GM18907 (cell line): Measurements from ENCODE around the gene PPP1R14C.
"Not testable (repeated sequence)": the region's sequence is repeated elsewhere in the genome, so short reads cannot be mapped to it uniquely, and the experiment has no call there.

Source experiments
- ATAC-seq: cut with Tn5 transposase; IDR thresholded peaks from one replicate; pipeline ENCODE4 v1.9.1; 2021; ENCODE audit warnings: mild to moderate bottlenecking, moderate library complexity; ENCODE audit not compliant: unreplicated experiment

PPP1R14C gene

GRCh38 chr6:150187433-150187832, 44.6 kb downstream of the PPP1R14C start:
- not testable (repeated sequence) for ATAC-seq

GRCh38 chr6:150189122-150189521, 46.3 kb downstream of the PPP1R14C start:
- ATAC-seq: no peak

DNA sequence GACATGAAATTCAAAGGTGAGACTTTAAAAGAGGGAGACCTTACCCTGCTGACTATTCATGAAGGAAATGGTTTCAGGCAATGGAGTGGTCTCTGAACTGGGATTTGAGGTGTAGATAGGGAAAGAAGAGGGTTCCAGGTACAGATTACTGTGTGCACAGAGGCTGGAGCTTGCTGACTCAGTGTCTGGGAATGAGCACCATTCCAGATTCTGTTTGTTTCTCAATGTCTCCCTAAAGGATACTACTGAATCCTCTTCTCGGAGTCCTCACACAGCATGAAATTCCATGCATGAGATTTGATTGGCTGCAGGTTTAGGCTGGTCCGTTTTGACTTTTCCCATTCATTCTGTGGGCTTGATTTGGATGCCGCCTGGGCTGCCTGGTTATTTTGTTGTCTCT, 49.0 kb downstream of the PPP1R14C start:
- no peak for ATAC-seq

DNA sequence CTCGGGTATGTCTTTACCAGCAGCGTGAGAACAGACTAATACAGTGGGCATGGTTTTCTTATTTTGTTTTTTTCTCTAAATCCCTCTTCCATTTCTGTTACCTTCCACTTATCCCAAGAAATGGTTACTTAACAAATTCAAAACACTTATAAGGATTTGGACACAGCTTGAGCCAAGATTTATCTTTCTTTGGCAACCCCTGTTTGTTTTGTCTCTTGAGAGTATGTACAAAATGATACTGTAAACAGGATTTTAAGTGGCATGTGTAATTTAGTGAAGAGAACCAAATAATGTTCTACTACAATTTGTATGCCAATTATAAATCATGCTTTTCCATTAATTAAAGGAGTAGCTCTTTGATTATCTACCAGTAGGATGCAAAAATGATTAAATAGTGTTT, 51.4 kb downstream of the PPP1R14C start:
- ATAC-seq: no peak

GRCh38 chr6:150195996-150196417, 53.2 kb downstream of the PPP1R14C start:
- ATAC-seq: no peak

DNA sequence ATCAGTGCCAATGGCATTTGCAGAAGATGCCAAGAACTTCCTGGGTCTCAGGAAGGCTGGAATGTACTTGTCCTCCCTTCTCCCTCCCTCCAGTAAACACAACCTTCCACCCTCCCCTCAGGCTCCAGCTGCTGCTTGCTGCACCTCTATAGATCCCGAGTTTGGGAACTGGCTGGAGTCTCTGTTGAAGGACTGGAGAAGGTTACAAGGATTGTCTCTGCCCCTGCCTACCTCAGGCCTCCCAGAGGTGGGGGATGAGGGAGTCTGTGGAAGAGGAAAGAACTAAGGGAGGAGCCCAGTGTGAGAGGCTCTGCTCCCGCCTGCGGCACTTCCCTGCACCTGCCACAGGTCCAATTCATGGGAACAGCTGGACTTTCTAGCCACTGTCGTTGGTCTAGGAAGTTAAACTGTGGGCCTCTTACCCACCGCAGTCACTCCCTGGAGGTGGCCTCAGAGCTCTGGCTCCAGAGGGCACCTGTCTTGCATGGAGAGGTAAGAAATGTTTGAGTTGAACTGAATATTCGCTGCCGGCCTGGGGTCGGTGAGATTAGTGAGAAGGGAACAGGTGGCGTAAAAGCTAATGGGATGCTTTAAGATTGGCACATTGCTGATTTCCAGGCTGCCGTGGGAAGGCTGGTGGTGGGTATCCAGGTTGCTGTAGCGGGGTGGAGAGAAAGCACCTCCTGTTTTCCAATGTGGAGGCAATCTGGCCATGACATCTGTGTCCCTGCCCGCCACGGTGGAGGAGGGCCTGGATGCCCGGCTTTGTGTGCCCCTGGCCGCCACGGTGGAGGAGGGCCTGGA, 54.3 kb downstream of the PPP1R14C start:
- ATAC-seq: no peak

GRCh38 chr6:150198532-150198931, 55.7 kb downstream of the PPP1R14C start:
- ATAC-seq: no peak

DNA sequence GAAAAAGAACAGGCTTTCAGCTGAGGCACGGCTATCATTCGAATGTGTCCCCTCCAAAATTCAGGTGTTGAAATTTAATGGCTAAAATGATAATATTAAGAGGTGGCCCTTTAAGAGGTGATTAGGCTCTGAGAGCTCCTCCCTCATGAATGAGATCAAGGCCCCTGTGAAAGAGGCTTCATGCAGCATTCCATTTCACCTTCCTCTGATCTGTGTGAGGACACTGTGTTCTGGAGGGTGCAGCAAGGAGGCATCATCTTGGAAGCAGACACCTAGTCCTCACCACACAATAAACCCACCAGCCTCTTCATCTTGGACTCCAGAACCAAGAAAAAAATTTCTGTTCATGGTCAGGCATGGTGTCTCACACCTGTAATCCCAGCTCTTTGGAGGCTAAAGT, 56.4 kb downstream of the PPP1R14C start:
- no peak for ATAC-seq

- no peak for ATAC-seq
Measured at GRCh38 chr6:150200428-150201100, 57.7 kb downstream of the PPP1R14C start.

DNA sequence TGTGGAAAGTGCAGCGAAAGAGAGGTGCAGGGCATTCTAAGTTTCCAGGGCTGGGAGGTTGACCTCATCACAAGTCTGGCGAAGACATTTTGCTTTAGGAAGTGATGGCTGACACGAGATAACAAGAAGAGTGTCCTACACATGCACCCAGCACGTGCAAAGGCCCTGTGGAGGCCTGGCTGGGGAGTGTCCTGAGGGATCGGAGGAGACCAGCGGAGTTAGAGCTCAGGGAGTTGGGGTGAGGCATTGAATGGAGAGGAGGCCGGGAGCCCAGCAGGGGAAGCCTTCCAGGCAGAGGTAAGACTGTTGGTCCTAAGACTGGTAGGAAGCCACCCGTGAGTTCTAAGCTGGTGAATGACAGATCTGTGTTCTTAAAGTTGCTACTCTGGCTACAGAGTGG, 58.4 kb downstream of the PPP1R14C start:
- ATAC-seq: no peak

GRCh38 chr6:150201772-150202329, 59.0 kb downstream of the PPP1R14C start:
- ATAC-seq: no peak

DNA sequence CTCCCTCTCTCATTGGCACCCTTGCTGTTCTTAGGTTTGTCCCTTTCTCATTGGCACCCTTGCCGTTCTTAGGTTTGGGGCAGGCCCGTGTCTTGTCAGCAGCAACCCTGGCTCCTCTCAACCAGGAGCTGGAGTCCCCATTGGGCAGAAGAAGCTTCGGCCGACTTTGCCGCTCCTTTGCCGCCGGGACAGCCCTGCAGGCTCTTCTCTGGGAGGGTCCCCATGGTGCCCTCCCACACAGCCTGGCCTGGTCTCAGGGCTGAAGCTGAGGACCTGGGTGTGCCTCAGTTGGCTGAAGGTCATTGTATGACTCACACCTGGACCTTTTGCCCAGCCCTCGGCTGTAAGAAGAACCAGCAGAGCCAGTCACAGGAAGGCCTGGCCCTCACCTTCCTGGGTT, 59.6 kb downstream of the PPP1R14C start:
- ATAC-seq: no peak

DNA sequence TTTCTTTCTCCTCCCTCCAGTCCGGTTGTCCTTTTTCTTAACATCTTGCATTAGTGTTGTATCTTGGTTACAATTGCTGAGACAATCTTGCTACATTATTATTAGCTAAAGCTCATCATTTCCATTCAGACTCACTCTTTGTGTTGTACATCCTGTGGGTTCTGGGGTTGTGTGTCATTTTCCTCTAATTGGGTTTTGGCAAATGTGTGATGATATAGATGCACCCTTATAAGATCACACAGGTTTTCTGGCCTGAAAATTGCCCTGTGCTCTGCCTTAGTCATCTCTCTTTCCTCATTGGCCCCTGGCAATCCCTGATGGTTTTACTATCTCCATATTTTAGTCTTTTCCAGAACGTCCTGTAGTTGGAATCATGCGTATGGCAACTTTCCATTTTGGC, 60.1 kb downstream of the PPP1R14C start:
- no peak for ATAC-seq

DNA sequence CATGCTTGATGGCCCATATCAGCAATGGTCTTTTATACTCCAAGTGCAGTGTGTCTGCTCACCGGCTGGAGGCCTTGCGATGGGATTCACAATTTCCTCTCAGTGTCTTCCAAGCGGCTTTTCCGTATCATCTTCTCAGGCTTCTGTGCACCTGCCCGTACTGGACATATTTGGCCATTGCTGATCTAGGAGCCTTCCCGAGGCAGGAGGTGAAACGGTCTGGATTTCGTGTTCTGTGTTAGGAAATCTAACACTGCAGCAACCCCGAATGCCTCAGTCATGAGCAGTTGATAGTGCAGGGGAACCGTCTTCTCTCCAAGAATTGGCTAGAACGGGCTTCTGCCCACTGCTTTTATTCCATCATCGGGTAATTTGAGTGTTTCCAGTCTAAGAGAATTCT, 60.5 kb downstream of the PPP1R14C start:
- no peak for ATAC-seq

- no peak for ATAC-seq
Measured at GRCh38 chr6:150203871-150204545, 61.2 kb downstream of the PPP1R14C start.

GRCh38 chr6:150204705-150205472, 62.0 kb downstream of the PPP1R14C start:
- ATAC-seq: no peak

DNA sequence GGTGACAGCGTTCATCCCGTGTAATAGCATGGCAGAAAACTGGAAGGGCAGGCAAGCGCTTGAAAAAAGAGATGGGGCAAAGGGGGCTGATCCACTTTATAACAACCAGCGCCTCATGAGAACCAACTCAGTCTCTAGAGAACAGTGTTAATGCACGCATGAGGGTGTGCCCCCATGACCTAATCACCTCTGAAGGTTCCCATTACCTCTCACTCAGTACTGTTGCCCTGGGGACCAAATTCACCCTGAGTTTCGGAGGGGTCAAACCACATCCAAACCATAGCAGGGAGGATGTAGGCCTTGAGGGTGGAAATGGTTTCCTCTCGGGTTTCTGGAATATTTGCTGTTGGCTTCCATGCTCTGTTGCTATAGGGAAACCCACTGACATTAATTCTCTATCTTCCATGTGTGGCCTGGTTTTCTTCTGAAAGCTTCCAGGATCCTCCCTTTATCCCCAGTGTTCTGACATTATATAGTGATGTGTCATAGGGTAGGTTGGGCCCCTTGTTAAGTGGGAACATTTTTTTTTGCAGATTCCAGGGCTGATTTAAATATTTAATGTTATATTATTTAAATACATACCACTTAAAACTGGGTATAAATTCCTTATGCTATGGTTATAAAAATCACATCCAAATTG, 65.2 kb downstream of the PPP1R14C start:
- ATAC-seq: no peak

- ATAC-seq: no peak
Measured at GRCh38 chr6:150208611-150209352, 65.9 kb downstream of the PPP1R14C start.

DNA sequence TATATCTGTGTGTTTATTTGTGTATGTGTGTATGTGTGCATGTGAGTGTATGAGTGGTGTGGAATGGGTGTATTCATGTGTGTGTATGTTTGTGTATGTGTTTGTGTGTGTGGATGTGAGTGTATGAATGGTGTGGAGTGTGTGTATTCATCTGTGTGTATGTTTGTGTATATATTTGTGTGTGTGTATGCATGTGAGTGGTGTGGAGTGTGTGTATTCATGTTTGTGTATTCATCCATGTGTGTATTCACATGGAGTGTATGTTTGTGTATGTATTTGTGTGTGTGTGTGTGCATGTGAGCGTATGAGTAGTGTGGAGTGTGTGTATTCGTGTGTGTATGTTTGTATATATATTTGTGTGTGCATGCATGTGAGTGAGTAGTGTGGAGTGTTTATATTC, 66.6 kb downstream of the PPP1R14C start:
- ATAC-seq: no peak
